H1 (cell line): ENCODE data around the gene SSPN.
"Not testable (repeated sequence)": the region's sequence is repeated elsewhere in the genome, so short reads cannot be mapped to it uniquely, and the experiment has no call there.

Experiments
- BACH1 ChIP-seq: IDR thresholded peaks from 2 replicates; pipeline ENCODE4 v1.6.1; 2012; ENCODE audit warnings: low read length, improper control_type of control experiment
- CEBPB ChIP-seq: IDR thresholded peaks from 2 replicates; pipeline ENCODE4 v1.6.1; 2012; ENCODE audit warnings: low read depth, low read length
- EP300 ChIP-seq, 2 experiments: IDR thresholded peaks; 1 replicate in 1 of 2; 2 replicates in 1 of 2; pipeline ENCODE4 v1.6.1; 2011 to 2012; ENCODE audit warnings: low read depth in 2 of 2, low read length in 2 of 2, mild to moderate bottlenecking in 2 of 2, borderline replicate concordance in 1 of 2, inconsistent platforms in 1 of 2, moderate library complexity in 1 of 2
- HDAC2 ChIP-seq, 2 experiments: fragments of 300-600 bp in 1 of 2; sonication (generic) in 1 of 2; IDR thresholded peaks; 2 replicates each; pipeline ENCODE4 v1.6.1; 2011 to 2012; ENCODE audit warnings: low read depth in 2 of 2, low read length in 2 of 2, mild to moderate bottlenecking in 2 of 2, moderate library complexity in 2 of 2, borderline replicate concordance in 1 of 2, inconsistent platforms in 1 of 2
- JUN ChIP-seq: IDR thresholded peaks from 2 replicates; pipeline ENCODE4 v1.6.1; 2011; ENCODE audit warnings: low read depth, mild to moderate bottlenecking, improper control_type of control experiment, low read length
- JUND ChIP-seq: IDR thresholded peaks from 2 replicates; pipeline ENCODE4 v1.6.1; 2011; ENCODE audit warnings: mild to moderate bottlenecking, improper control_type of control experiment, low read length
- POLR2A ChIP-seq, 2 experiments: IDR thresholded peaks; 1 replicate in 1 of 2; 2 replicates in 1 of 2; pipeline ENCODE4 v1.6.1; 2011; ENCODE audit warnings: low read depth in 2 of 2, low read length in 2 of 2, mild to moderate bottlenecking in 2 of 2; ENCODE audit errors: control extremely low read depth in 1 of 2
- POLR2AphosphoS5 ChIP-seq: IDR thresholded peaks from 2 replicates; pipeline ENCODE4 v1.6.1; 2011; ENCODE audit warnings: low read depth, low read length
- RFX5 ChIP-seq: IDR thresholded peaks from 2 replicates; pipeline ENCODE4 v1.6.1; 2011; ENCODE audit warnings: low read depth, low read length, improper control_type of control experiment, borderline replicate concordance
- SP1 ChIP-seq: IDR thresholded peaks from 2 replicates; pipeline ENCODE4 v1.6.1; 2011; ENCODE audit warnings: low read depth, low read length
- TF ChIP-seq, protein P1 (sequence below), 3 experiments: IDR thresholded peaks; 1 replicate in 2 of 3; 2 replicates in 1 of 3; pipeline versions ENCODE4 v1.5.1 to v1.6.1; 2011; ENCODE audit warnings: low read length in 3 of 3, mild to moderate bottlenecking in 3 of 3, inconsistent platforms in 2 of 3, low read depth in 1 of 3, moderate library complexity in 1 of 3; ENCODE audit not compliant: insufficient read depth in 1 of 3; ENCODE audit errors: control extremely low read depth in 1 of 3
- TF ChIP-seq, protein P2 (sequence below): IDR thresholded peaks from 2 replicates; pipeline ENCODE4 v1.6.1; 2012; ENCODE audit warnings: low read length, inconsistent platforms

DNA sequence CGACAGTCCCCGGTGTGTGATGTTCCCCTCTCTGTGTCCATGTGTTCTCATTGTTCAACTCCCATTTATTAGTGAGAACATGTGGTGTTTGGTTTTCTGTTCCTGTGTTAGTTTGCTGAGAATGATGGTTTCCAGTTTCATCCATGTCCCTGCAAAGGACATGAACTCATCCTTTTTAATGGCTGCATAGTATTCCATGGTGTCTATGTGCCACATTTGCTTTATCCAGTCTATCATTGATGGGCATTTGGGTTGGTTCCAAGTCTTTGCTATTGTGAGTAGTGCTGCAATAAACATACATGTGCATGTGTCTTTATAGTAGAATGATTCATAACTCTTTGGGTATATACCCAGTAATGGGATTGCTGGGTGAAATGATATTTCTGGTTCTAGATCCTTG, 40.1 kb downstream of the SSPN start:
- TF ChIP-seq, protein P1, sequence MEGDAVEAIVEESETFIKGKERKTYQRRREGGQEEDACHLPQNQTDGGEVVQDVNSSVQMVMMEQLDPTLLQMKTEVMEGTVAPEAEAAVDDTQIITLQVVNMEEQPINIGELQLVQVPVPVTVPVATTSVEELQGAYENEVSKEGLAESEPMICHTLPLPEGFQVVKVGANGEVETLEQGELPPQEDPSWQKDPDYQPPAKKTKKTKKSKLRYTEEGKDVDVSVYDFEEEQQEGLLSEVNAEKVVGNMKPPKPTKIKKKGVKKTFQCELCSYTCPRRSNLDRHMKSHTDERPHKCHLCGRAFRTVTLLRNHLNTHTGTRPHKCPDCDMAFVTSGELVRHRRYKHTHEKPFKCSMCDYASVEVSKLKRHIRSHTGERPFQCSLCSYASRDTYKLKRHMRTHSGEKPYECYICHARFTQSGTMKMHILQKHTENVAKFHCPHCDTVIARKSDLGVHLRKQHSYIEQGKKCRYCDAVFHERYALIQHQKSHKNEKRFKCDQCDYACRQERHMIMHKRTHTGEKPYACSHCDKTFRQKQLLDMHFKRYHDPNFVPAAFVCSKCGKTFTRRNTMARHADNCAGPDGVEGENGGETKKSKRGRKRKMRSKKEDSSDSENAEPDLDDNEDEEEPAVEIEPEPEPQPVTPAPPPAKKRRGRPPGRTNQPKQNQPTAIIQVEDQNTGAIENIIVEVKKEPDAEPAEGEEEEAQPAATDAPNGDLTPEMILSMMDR (IDR thresholded peaks at IDR 0.05; ENCODE audit: control extremely low read depth in 1 of 3, insufficient read depth in 1 of 3, low read depth in 1 of 3, low read length in 3 of 3), result not testable (repeated sequence)
- not testable (repeated sequence) for TF ChIP-seq SP1; EP300 (IDR thresholded peaks at IDR 0.05; ENCODE audit: borderline replicate concordance in 1 of 2, low read depth in 2 of 2, low read length in 2 of 2); JUN; RFX5; JUND; CEBPB; HDAC2 (IDR thresholded peaks at IDR 0.05; ENCODE audit: borderline replicate concordance in 1 of 2, low read depth in 2 of 2, low read length in 2 of 2); BACH1; POLR2AphosphoS5; POLR2A (IDR thresholded peaks at IDR 0.05; ENCODE audit: control extremely low read depth in 1 of 2, low read depth in 2 of 2, low read length in 2 of 2)
- TF ChIP-seq, protein P2, sequence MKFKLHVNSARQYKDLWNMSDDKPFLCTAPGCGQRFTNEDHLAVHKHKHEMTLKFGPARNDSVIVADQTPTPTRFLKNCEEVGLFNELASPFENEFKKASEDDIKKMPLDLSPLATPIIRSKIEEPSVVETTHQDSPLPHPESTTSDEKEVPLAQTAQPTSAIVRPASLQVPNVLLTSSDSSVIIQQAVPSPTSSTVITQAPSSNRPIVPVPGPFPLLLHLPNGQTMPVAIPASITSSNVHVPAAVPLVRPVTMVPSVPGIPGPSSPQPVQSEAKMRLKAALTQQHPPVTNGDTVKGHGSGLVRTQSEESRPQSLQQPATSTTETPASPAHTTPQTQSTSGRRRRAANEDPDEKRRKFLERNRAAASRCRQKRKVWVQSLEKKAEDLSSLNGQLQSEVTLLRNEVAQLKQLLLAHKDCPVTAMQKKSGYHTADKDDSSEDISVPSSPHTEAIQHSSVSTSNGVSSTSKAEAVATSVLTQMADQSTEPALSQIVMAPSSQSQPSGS, result not testable (repeated sequence)
